Spleen (tissue), 7 donors: ENCODE data around the gene GUCA2B.

Experiments
- POLR2A ChIP-seq, 3 donors: fragments of 450-650 bp; IDR thresholded peaks; one replicate each; pipeline ENCODE4 v1.5.1; 2017; ENCODE audit warnings: antibody characterized with exemption in 3 of 3, mild to moderate bottlenecking in 1 of 3
- POLR2AphosphoS5 ChIP-seq, 3 donors: sonication (generic); formaldehyde crosslinking; IDR thresholded peaks; one replicate each; pipeline ENCODE4 v1.5.1; 2017; ENCODE audit warnings: antibody characterized with exemption in 3 of 3
- TF ChIP-seq, protein P1 (sequence below), 11 experiments: fragments of 200-600 bp in 7 of 11; fragments of 450-650 bp in 4 of 11; sonication (generic) in 4 of 11; IDR thresholded peaks in 8 of 11; conservative IDR thresholded peaks in 3 of 11; 1 replicate in 7 of 11; 2 replicates in 4 of 11; pipeline versions ENCODE4 v1.4.0 to v1.8.0; 2016 to 2021; ENCODE audit warnings: antibody characterized with exemption in 11 of 11, inconsistent platforms in 4 of 11, mild to moderate bottlenecking in 1 of 11
- donor health status: DM: no; HTN: no; CAD: no; lungs with moderate emphysema.
- donor health status: DM: no; HTN: no; CAD: no.
- donor health status: DM: no; HTN: no; CAD: no.

DNA sequence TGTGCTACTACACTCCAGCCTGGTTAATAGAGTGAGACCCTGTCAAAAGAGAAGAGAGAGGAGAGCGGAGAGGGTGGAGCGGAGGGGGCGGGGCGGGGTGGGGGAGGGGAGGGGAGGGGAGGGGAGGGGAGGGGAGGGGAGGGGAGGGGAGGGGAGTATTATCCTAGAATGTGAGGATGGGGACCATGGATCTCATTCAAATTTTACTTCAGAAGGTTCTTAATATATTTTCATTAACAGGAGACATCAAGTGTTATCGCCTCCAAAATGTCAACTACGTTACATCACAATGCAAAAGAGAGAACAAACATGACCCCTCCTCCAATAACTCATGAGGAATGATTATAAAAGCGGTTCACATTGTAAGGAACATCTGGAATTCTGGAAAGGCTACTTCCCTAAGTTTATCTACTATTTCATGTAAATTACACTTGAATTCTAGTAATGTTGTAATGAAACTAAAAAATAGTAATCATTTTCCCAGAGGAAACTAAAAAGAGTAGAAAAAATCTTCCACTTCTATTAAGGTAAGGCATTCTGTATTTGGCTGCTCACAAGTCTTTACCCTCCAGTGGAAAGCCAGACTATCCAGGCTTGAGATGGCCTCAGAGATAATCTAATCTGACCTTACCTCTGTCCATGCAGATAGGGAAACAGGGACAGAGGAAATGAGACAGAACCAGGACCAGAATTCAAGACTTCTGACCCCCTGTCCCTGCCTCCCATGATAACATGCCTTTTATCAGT, 30.2 kb downstream of the GUCA2B start:
- no peak for TF ChIP-seq POLR2A (IDR thresholded peaks at IDR 0.05)
- TF ChIP-seq, protein P1, sequence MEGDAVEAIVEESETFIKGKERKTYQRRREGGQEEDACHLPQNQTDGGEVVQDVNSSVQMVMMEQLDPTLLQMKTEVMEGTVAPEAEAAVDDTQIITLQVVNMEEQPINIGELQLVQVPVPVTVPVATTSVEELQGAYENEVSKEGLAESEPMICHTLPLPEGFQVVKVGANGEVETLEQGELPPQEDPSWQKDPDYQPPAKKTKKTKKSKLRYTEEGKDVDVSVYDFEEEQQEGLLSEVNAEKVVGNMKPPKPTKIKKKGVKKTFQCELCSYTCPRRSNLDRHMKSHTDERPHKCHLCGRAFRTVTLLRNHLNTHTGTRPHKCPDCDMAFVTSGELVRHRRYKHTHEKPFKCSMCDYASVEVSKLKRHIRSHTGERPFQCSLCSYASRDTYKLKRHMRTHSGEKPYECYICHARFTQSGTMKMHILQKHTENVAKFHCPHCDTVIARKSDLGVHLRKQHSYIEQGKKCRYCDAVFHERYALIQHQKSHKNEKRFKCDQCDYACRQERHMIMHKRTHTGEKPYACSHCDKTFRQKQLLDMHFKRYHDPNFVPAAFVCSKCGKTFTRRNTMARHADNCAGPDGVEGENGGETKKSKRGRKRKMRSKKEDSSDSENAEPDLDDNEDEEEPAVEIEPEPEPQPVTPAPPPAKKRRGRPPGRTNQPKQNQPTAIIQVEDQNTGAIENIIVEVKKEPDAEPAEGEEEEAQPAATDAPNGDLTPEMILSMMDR (IDR thresholded peaks at IDR 0.05 in 8 of 11, conservative IDR thresholded peaks at IDR 0.05 in 3 of 11) = no peak
- peak in 1 of 3 donors; percentile 42 for TF ChIP-seq POLR2AphosphoS5 (IDR thresholded peaks at IDR 0.05)
